CD8-positive, alpha-beta memory T cell (primary cell): Measurements from ENCODE around the gene PCNX2. TPM values are rescaled to one million over a fixed set of nuclear protein-coding genes. Genes with fewer than 3 reads are reported as not detected.
A peak's percentile ranks its signal among the peaks of the same experiment; 100 is the strongest.

Experiments used
- CTCF ChIA-PET: fragments of 350-600 bp; sonication (Branson Sonifier 250); formaldehyde crosslinking; loops from one replicate; lab custom pipeline; 2021; ENCODE audit warnings: antibody characterized with exemption; lab: Charles Lee
- POLR2A ChIA-PET: fragments of 350-600 bp; sonication (Branson Sonifier 250); formaldehyde crosslinking; loops from one replicate; lab custom pipeline; 2021; ENCODE audit warnings: antibody characterized with exemption; lab: Charles Lee
- DNase-seq, 5 donors: peaks; one replicate each; pipeline versions ENCODE4 v3.0.0 to v3.0.0-alpha.2; 2020 to 2022; ENCODE audit warnings: mixed read lengths in 1 of 5
- H3K27ac ChIP-seq: one replicate; pipeline ENCODE4 v1.7.0; 2013; ENCODE audit warnings: low read depth, mild to moderate bottlenecking, low read length, moderate library complexity
- H3K27me3 ChIP-seq: 2 replicates; pipeline ENCODE4 v1.7.0; 2013; ENCODE audit warnings: low read length, mild to moderate bottlenecking; ENCODE audit not compliant: insufficient read depth, poor library complexity, severe bottlenecking
- H3K36me3 ChIP-seq: 2 replicates; pipeline ENCODE4 v1.7.0; 2013; ENCODE audit warnings: mild to moderate bottlenecking, low read length, moderate library complexity; ENCODE audit not compliant: insufficient read depth
- H3K4me1 ChIP-seq: 2 replicates; pipeline ENCODE4 v1.7.0; 2013; ENCODE audit warnings: mild to moderate bottlenecking, low read length, moderate library complexity; ENCODE audit not compliant: insufficient read depth
- H3K4me3 ChIP-seq: 2 replicates; pipeline ENCODE4 v1.7.0; 2013; ENCODE audit warnings: mild to moderate bottlenecking, low read length
- H3K9me3 ChIP-seq: 2 replicates; pipeline ENCODE4 v1.7.0; 2013; ENCODE audit warnings: mild to moderate bottlenecking, low read length
- H3K27ac Mint-ChIP-seq, 8 donors: one replicate each; pipeline ENCODE4 v1.8.0; 2020 to 2021; ENCODE audit warnings: mixed read lengths in 8 of 8, mild to moderate bottlenecking in 6 of 8, inconsistent platforms in 3 of 8, moderate library complexity in 3 of 8
- H3K27me3 Mint-ChIP-seq, 2 donors: one replicate each; pipeline ENCODE4 v1.8.0; 2020 to 2021; ENCODE audit warnings: mixed read lengths in 2 of 2, mild to moderate bottlenecking in 1 of 2, moderate library complexity in 1 of 2
- H3K36me3 Mint-ChIP-seq, 3 donors: one replicate each; pipeline ENCODE4 v1.8.0; 2020 to 2021; ENCODE audit warnings: mixed read lengths in 3 of 3, inconsistent platforms in 1 of 3, mild to moderate bottlenecking in 1 of 3
- H3K4me1 Mint-ChIP-seq, 3 donors: one replicate each; pipeline ENCODE4 v1.8.0; 2020 to 2021; ENCODE audit warnings: mixed read lengths in 3 of 3, inconsistent platforms in 1 of 3, mild to moderate bottlenecking in 1 of 3
- H3K4me3 Mint-ChIP-seq, 7 donors: one replicate each; pipeline ENCODE4 v1.8.0; 2020 to 2021; ENCODE audit warnings: mixed read lengths in 7 of 7, mild to moderate bottlenecking in 6 of 7, moderate library complexity in 4 of 7, inconsistent platforms in 2 of 7
- H3K9me3 Mint-ChIP-seq, 5 donors: one replicate each; pipeline ENCODE4 v1.8.0; 2020 to 2022; ENCODE audit warnings: mixed read lengths in 5 of 5, mild to moderate bottlenecking in 3 of 5, moderate library complexity in 2 of 5, inconsistent platforms in 1 of 5
- polyA plus RNA-seq: library from polyadenylated mRNA; unstranded; fragments of 300-500 nt; fragmentation: Illumina TruSeq; gene quantifications from one replicate; pipeline ENCODE4 v1.2.3, GENCODE V29; 2021
- total RNA-seq, 2 experiments: library from RNA; stranded (reverse); gene quantifications; one replicate each; pipeline ENCODE4 v1.2.3, GENCODE V29; 2021

Gene PCNX2
- total and polyA plus RNA-seq, 3 experiments from 2014 or later = 11.7 to 27.3 (median 26.7) TPM

- Mint-ChIP-seq H3K27ac (no peak overlapping the region), H3K9me3 (no peaks in the 10 kb centered on the region), H3K4me3 (no peak overlapping the region)
These were observed 18.1 kb upstream of the PCNX2 start for GRCh38 chr1:233313434-233314155.

GRCh38 chr1:233304489-233305102 lies 9.1 kb upstream of the PCNX2 start:
- Histone ChIP-seq H3K4me1 (no peaks in the 10 kb centered on the region), H3K36me3 (no peaks in the 10 kb centered on the region), H3K27me3 (no peaks in the 10 kb centered on the region), H3K27ac (no peak overlapping the region), H3K4me3 (no peak overlapping the region), H3K9me3 (no peaks in the 10 kb centered on the region)
- DNase-seq = peak in 2 of 5 donors; percentile 9 to 17
- no peaks in the 10 kb centered on the region for H3K4me1 Mint-ChIP-seq
- H3K27me3 Mint-ChIP-seq = peaks cover 5 to 23% of the 10 kb centered on the region in 2 donors
- H3K27ac Mint-ChIP-seq = no peak overlapping the region
- no peak overlapping the region for H3K4me3 Mint-ChIP-seq
- POLR2A ChIA-PET = no interaction called here
- H3K36me3 Mint-ChIP-seq = no peaks in the 10 kb centered on the region
- no peaks in the 10 kb centered on the region for H3K9me3 Mint-ChIP-seq
- CTCF ChIA-PET = interaction anchor here (0.6 to 4.4 kb wide), 5 partner anchors 8 to 762 kb away, joined by 3 to 19 read pairs (median 4); no protein-coding TSS in a partner anchor

More at GRCh38 chr1:233313434-233314155, 18.1 kb upstream of the PCNX2 start:
- no peaks in the 10 kb centered on the region for H3K36me3 Mint-ChIP-seq
- Histone ChIP-seq H3K9me3 (no peaks in the 10 kb centered on the region), H3K4me3 (no peak overlapping the region), H3K27me3 (no peaks in the 10 kb centered on the region), H3K36me3 (no peaks in the 10 kb centered on the region), H3K4me1 (no peaks in the 10 kb centered on the region), H3K27ac (no peak overlapping the region)
- DNase-seq = no peak
- ChIA-PET POLR2A (no interaction called here), CTCF (no interaction called here)
- peaks cover 3 to 13% of the 10 kb centered on the region in 2 donors for H3K27me3 Mint-ChIP-seq
- no peaks in the 10 kb centered on the region for H3K4me1 Mint-ChIP-seq

- ChIA-PET CTCF (no interaction called here), POLR2A (no interaction called here)
- peaks cover 5 to 6% (median 5%) of the 10 kb centered on the region in 3 donors for H3K4me1 Mint-ChIP-seq
These were observed 4.8 kb upstream of the PCNX2 start for GRCh38 chr1:233300326-233300725.

GRCh38 chr1:233299450-233299849 lies 3.9 kb upstream of the PCNX2 start:
- H3K36me3 ChIP-seq = no peaks in the 10 kb centered on the region
- H3K4me3 ChIP-seq = no peak overlapping the region
- Mint-ChIP-seq H3K27ac (no peak overlapping the region), H3K4me1 (peaks cover 12 to 14% (median 12%) of the 10 kb centered on the region in 3 donors), H3K9me3 (no peaks in the 10 kb centered on the region), H3K27me3 (peaks cover 0 to 2% of the 10 kb centered on the region in 2 donors), H3K4me3 (no peak overlapping the region), H3K36me3 (peaks cover 0 to 6% (median 0%) of the 10 kb centered on the region in 3 donors)
- H3K27ac ChIP-seq = no peak overlapping the region
- no peaks in the 10 kb centered on the region for H3K27me3 ChIP-seq
- H3K4me1 ChIP-seq = peaks cover 6% of the 10 kb centered on the region
- POLR2A ChIA-PET = no interaction called here
- no peak for DNase-seq
- H3K9me3 ChIP-seq = no peaks in the 10 kb centered on the region
- CTCF ChIA-PET = no interaction called here

More at GRCh38 chr1:233300326-233300725, 4.8 kb upstream of the PCNX2 start:
- Histone ChIP-seq H3K4me1 (peaks cover 6% of the 10 kb centered on the region), H3K36me3 (no peaks in the 10 kb centered on the region), H3K27ac (no peak overlapping the region), H3K9me3 (no peaks in the 10 kb centered on the region), H3K4me3 (no peak overlapping the region), H3K27me3 (no peaks in the 10 kb centered on the region)
- no peak for DNase-seq
- H3K27me3 Mint-ChIP-seq = peaks cover 0 to 5% of the 10 kb centered on the region in 2 donors
- no peaks in the 10 kb centered on the region for H3K9me3 Mint-ChIP-seq
- peak overlapping the region in 1 of 8 donors; percentile 16 for H3K27ac Mint-ChIP-seq
- H3K4me3 Mint-ChIP-seq = no peak overlapping the region
- H3K36me3 Mint-ChIP-seq = peaks cover 0 to 1% (median 0%) of the 10 kb centered on the region in 3 donors

- peak overlapping the region; percentile 72 to 95 (median 90) for H3K27ac Mint-ChIP-seq
- no peaks in the 10 kb centered on the region for H3K27me3 ChIP-seq
- H3K9me3 Mint-ChIP-seq = no peaks in the 10 kb centered on the region
- H3K36me3 ChIP-seq = no peaks in the 10 kb centered on the region
- peak overlapping the region; percentile 69 for H3K27ac ChIP-seq
- peak overlapping the region; percentile 87 to 97 (median 94) for H3K4me3 Mint-ChIP-seq
- H3K4me1 ChIP-seq = peaks cover 6% of the 10 kb centered on the region
- DNase-seq = no peak
- no peaks in the 10 kb centered on the region for H3K9me3 ChIP-seq
- ChIA-PET POLR2A (no interaction called here), CTCF (interaction anchor here (1.1 kb wide), 1 partner anchor 9 kb away, joined by 8 read pairs; no protein-coding TSS in a partner anchor)
- peaks cover 28 to 41% (median 40%) of the 10 kb centered on the region in 3 donors for H3K4me1 Mint-ChIP-seq
- no peaks in the 10 kb centered on the region for H3K27me3 Mint-ChIP-seq
- H3K36me3 Mint-ChIP-seq = peaks cover 0 to 12% (median 0%) of the 10 kb centered on the region in 3 donors
- peak overlapping the region; percentile 83 for H3K4me3 ChIP-seq
These were observed 424 bp upstream of the PCNX2 start for GRCh38 chr1:233295975-233296322.

- Mint-ChIP-seq H3K9me3 (no peaks in the 10 kb centered on the region), H3K4me3 (peak overlapping the region; percentile 87 to 97 (median 94)), H3K27ac (peak overlapping the region; percentile 72 to 98 (median 93)), H3K27me3 (no peaks in the 10 kb centered on the region), H3K36me3 (peaks cover 0 to 15% (median 0%) of the 10 kb centered on the region in 3 donors), H3K4me1 (peaks cover 32 to 43% (median 41%) of the 10 kb centered on the region in 3 donors)
- peak overlapping the region; percentile 83 for H3K4me3 ChIP-seq
- H3K36me3 ChIP-seq = no peaks in the 10 kb centered on the region
- H3K27me3 ChIP-seq = no peaks in the 10 kb centered on the region
- ChIA-PET CTCF (interaction anchor here (0.7 to 1.9 kb wide), 4 partner anchors 9 to 33 kb away, joined by 4 to 5 read pairs (median 4); partner anchors contain the start of gene MAP3K21), POLR2A (interaction anchor here (0.8 kb wide), 1 partner anchor 12 kb away, joined by 3 read pairs; no protein-coding TSS in a partner anchor)
- no peaks in the 10 kb centered on the region for H3K9me3 ChIP-seq
- DNase-seq = peak in 4 of 5 donors; percentile 29 to 57 (median 32)
- peaks cover 6% of the 10 kb centered on the region for H3K4me1 ChIP-seq
- H3K27ac ChIP-seq = peak overlapping the region; percentile 69
These were observed 650 bp downstream of the PCNX2 start for GRCh38 chr1:233294913-233295236.

- H3K4me1 Mint-ChIP-seq = peaks cover 35 to 48% (median 41%) of the 10 kb centered on the region in 3 donors
- peak overlapping the region; percentile 10 to 98 (median 72) for H3K27ac Mint-ChIP-seq
- H3K4me3 ChIP-seq = no peak overlapping the region
- no peak overlapping the region for H3K27ac ChIP-seq
- no peaks in the 10 kb centered on the region for H3K36me3 ChIP-seq
- H3K27me3 ChIP-seq = no peaks in the 10 kb centered on the region
- no peak for DNase-seq
- H3K36me3 Mint-ChIP-seq = peaks cover 0 to 24% (median 0%) of the 10 kb centered on the region in 3 donors
- H3K9me3 Mint-ChIP-seq = no peaks in the 10 kb centered on the region
- H3K9me3 ChIP-seq = no peaks in the 10 kb centered on the region
- peaks cover 6% of the 10 kb centered on the region for H3K4me1 ChIP-seq
- H3K27me3 Mint-ChIP-seq = no peaks in the 10 kb centered on the region
- ChIA-PET POLR2A (no interaction called here), CTCF (interaction anchor here (1.4 to 1.9 kb wide), 2 partner anchors 10 to 31 kb away, joined by 4 to 5 read pairs; no protein-coding TSS in a partner anchor)
- H3K4me3 Mint-ChIP-seq = peak overlapping the region; percentile 3 to 97 (median 53)
These were observed 1.7 kb downstream of the PCNX2 start for GRCh38 chr1:233293556-233294446.
